NCI-H446 treated with DMSO at 0.1 percent for 48 hours (cell line): ENCODE data around the gene SRD5A1.
"Not testable (repeated sequence)": the region's sequence is repeated elsewhere in the genome, so short reads cannot be mapped to it uniquely, and the experiment has no call there.

ENCODE experiments used
- DNase-seq: peaks from one replicate; lab custom pipeline; 2025; lab: John Stamatoyannopoulos, UW

SRD5A1 gene

DNA sequence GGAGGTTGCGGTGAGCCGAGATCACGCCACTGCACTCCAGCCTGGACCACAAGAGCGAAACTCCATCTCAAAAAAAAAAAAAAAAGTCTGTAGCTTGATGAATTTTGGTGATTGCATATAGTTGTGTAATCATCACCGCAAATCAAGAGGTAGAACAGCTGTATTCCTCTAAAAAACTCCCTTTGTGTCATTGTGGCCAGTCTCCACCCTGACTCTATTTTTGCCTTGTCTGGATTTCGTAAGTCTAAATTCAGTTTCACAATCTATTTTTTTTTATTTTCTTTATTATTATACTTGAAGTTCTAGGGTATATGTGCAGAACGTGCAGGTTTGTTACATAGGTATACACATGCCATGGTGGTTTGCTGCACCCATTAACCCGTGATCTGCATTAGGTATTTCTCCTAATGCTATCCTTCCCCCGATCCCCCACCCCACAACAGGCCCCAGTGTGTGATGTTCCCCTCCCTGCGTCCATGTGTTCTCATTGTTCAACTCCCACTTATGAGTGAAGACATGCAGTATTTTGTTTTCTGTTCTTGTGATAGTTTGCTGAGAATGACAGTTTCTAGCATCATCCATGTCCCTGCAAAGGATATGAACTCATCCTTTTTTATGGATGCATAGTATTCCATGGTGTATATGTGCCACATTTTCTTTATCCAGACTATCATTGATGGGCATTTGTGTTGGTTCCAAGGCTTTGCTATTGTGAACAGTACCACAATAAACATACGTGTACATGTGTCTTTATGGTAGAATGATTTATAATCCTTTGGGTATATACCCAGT lies 12.5 kb downstream of the SRD5A1 start:
- DNase-seq = not testable (repeated sequence)

DNA sequence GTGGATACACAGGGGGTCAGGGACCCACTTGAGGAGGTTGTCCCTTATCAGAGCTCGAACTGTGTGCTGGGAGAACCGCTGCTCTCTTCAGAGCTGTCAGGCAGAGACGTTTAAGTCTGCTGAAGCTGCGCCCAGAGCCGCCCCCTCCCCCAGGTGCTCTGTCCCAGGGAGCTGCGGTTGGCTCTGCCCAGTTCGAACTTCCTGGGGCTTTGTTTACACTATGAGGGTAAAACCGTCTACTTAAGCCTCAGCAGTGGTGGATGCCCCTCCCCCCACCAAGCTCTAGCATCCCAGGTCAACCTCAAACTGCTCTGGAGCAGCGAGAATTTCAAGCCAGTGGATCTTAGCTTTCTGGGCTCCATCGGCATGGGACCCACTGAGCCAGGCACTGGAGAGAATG lies 15.9 kb downstream of the SRD5A1 start:
- no peak for DNase-seq

- no peak for DNase-seq
Observed at GRCh38 chr5:6649681-6650080, 16.4 kb downstream of the SRD5A1 start.

- no peak for DNase-seq
Observed at GRCh38 chr5:6652025-6652424, 18.8 kb downstream of the SRD5A1 start.

DNA sequence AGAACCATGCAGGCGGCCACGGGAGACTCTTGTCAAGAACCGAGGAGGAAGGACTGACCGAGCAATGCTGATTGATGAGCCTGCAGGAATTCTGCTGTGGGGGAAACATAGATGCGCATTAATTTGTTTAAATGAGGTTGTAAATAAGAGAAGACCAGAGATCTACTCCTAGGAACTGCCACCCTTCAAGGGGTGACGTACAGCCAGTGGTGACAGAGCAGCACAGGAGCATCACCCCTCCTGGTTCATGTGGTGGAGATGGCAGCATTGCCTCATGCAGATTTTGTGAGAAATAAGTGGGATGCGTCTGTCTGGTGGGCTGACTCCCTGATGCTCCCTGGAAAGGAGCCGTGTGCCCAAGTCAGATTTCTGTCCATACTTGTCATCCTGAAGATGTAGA lies 22.2 kb downstream of the SRD5A1 start:
- no peak for DNase-seq

DNA sequence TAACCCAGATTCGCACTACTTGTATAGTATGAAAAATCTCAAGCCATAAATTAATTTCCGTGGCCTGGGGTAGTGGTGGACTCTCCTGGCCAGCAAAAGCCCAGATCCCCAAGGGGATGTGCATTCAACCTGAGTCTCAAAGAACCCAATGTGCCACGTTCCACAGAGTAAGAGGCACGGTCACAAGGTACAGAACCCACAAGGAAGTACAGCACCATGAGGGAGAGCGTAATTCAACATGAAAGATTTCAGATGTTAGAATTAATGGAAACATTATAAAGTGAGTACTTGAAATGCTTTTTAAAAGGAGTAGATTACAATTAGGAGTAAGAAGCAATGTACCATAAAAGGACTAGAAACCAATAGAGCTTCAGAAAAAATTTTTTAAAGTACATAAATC lies 23.4 kb downstream of the SRD5A1 start:
- DNase-seq = no peak

GRCh38 chr5:6659941-6660684 lies 26.9 kb downstream of the SRD5A1 start:
- DNase-seq = no peak

DNA sequence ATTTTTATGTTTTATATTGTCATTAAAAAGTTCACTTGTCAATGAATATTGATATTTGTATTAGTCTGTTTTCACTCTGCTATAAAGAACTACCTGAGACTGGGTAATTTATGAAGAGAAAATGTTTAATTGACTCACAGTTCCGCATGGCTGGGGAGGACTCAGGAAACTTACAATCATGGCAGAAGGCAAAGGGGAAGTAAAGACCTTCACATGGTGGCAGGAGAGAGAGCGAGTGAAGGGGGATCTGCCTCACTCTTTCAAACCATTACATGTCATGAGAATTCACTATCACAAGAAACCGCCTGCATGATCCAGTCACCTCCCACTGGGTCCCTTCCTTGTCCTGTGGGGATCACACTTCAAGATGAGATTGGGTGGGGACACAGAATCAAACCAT lies 27.4 kb downstream of the SRD5A1 start:
- no peak for DNase-seq

DNA sequence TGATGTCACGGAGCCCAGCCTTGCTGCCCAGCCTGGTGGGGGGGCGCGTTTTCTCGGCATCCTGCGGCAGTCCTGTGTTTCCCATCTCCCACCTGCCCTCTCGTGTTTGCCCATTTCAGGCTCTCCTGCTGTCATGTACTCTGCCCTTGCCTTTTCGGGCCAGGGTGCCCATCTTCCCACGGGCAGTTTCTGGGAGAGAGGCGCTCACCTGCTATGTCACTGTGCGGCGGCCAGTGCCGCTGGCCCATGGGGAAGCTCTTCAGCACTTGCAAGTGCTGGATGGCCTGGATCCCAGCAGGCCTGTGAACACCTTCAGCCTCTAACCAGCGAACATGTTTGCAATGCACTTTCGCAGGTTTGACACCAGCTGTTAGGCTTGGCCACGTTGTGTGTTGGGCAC lies 33.5 kb downstream of the SRD5A1 start:
- DNase-seq = no peak

- no peak for DNase-seq
Observed at GRCh38 chr5:6667648-6668047, 34.4 kb downstream of the SRD5A1 start.

DNA sequence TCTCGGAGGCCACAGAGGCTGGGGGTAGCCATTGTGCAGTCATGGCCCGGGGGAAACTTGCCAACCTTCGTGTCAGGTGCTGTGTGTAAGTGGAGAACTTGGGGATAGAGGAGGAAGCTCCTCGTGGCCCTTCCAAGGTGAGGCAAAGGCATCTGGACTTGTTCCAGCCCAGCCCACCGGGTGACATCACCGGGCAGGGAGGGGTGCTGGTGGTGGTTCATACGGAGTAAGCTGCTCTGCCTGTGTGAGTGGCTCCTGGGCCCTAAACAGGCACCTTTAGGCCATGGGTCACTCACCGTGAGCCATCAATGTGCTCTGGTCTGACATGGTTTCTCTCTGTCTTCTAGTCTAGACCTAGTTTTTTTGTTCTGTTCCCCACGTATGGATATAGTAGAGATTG lies 35.5 kb downstream of the SRD5A1 start:
- DNase-seq = not testable (repeated sequence)

GRCh38 chr5:6673031-6673430 lies 39.8 kb downstream of the SRD5A1 start:
- DNase-seq = no peak

DNA sequence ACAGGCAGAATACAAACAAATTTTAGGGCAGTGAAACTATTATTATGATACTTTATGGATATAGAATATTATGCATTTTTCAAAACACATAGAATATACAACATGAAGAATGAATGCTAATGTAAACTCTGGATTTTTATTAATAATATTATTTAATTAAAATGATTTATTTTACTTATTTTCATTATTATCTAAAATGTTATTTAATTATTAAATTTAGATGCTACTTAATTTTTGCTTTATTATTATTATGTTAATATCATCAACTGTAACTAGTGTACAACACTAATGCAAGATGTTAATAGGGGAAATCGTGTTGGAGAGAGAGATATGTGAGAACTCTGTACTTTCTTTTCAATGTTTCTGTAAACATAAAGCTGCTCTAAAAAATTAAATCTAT lies 40.7 kb downstream of the SRD5A1 start:
- no peak for DNase-seq

DNA sequence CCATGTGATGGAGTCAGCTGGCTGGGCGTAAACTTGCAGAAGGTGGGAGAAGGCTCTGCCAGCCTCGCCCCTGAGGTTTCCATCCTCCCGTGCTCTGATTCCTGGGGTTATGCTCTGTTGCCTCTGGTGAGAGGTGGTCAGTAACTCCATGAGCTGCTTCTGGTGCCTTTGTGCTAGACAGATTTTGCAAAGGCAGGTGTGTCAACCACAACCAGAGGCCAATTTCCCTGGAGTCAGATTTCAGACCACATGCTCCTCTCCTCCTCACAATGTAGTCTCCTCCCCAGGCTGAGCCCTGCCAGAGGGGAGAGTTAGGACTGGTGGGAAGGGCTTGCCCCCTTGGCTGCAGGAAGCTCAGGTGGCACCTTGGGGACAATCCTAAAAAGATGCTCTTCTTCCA lies 41.2 kb downstream of the SRD5A1 start:
- DNase-seq = no peak

DNA sequence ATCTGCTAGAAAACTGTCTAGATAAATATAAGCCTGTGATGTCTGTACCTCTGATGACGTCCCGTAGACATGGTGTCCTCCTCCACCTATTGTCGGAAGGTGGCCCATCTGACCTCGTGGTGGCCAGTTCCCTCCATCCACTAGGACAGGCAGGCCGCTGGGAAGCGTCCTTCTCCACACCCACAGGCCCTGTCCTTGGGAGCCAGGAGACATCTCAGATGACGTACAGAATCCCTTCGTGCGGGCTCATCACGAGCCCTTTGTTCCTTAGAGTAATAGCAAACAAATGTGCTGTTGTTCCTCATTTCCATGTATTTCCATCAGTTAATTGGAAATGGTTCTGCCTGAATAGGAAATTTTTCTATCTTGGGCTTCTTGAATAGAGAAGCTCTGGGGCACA lies 41.6 kb downstream of the SRD5A1 start:
- no peak for DNase-seq

DNA sequence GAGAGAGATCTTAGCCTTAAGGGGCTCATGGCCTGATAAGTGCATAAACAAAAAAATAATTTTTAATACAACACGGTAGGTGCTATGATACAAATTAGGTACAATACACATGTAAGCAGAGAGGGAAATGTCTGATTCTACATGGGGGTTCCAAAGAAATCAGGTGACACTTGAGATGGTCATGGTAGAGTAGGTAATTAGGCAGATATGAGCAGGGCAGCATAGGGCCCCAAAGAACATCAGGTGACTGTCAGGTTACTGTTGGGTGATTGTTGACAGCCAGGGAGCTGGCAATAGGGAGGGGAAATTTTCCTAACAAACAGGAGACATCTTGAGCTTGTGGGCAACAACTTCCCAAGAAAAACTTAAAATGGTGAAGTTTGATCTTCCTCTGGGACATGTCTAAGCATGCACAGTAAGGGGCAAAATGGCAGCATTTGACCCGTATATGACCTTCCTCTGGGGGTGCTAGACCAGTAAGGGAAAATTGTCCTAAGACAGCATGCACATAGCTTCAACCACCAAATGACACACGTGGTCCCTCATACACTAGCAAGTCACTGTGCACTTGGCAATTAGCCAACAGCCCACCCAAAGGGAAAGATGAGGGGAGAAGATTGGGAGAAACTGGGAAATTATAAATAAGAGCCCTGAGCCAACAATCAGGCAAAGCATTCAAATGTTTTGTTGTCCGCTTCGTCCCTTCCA lies 42.7 kb downstream of the SRD5A1 start:
- no peak for DNase-seq

DNA sequence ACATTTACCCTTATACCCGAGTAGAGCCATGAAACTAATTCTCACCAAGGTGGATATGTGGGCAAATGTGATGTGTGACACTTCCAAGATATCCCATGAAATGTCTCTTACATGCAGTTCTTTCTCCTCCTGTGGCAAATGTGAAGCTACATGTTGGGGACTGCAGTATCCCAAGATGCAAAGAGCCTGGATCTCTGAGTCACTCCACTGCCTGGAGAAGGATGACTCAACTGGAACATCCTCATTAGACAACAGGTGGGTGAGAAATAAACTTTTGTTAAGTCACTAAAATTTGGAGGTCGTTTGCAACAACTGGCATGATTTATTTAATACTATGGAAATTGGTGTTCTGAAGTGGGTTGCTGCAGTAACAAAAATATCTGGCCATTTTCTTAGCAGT lies 43.5 kb downstream of the SRD5A1 start:
- no peak for DNase-seq

DNA sequence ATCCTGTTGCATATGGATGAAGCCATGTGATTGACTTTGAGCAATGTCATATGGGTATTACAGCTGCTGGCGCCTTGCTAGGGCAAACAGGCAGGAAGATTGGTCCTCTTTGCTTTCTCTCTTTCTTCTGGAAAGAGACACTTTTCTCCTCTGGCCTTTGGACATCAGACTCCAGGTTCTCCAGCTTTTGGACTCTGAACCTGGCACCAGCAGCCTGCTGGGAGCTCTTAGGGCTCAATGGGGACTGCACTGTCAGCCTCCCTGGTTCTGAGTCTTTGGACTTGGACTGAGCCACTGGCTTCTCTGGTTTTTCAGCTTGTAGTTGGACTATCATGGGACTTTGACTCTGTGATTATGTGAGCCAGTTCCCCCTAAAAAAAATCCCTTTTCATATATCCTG lies 45.1 kb downstream of the SRD5A1 start:
- no peak for DNase-seq

GRCh38 chr5:6680922-6681321 lies 47.7 kb downstream of the SRD5A1 start:
- no peak for DNase-seq

GRCh38 chr5:6681682-6682081 lies 48.4 kb downstream of the SRD5A1 start:
- no peak for DNase-seq

DNA sequence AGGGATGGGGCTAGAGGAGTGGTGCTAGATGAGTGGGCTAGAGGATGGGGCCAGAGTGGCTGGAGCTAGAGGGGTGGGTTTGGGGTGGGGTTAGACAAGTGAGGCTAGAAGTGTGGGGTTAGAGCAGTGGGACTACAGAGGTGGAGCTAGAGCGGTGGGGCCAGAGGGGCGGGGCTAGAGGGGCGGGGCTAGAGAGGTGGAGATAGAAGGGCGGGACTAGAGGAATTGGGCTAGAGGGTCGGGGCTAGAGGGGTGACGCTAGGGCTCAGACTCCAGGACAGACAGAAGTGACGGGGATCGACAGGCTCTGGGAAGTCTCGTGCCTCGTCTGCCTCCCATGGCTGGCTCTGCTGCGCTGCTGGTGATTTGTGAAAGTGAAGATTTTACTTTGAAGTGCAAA lies 49.0 kb downstream of the SRD5A1 start:
- DNase-seq = no peak

DNA sequence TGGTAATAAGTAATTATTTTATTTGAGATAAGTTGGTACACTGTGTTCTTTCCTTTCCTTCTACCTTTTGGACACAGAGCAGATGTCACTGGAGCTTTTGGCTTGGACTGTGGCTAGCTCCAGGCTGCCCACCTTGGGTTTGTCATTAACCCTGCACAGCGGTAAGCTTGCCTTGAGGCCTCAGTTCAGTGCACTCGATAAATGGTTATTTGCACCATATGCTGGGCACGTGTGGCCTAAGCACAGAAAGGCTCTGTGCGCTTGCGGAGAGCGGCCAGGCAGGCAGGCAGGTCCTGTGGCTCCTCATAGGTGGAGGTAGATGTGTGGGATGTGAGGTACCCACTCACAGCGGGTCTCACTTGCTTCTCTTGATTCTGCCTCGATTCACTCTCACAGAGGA lies 50.0 kb downstream of the SRD5A1 start:
- DNase-seq = no peak

DNA sequence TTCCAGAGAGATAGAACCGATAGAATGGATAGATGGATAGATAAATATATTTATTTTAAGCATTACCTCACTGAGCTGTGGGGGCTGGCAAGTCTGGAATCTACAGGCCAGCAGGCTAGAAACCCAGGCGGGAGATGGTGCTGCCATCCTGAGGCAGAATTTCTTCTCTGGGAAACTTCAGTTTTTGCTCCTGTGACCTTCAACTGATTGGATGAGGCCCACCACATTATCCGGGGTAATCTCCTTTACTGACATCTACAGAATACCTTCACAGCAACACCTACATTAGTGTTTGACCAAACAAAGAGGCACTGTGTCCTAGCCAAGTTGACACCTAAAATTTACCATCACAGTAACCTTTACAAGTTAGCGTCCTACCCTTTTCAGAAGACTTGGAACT lies 50.8 kb downstream of the SRD5A1 start:
- DNase-seq = no peak
